ENCODE measurements around the gene TFPI2. TPM values are rescaled to one million over a fixed set of nuclear protein-coding genes. Genes with fewer than 3 reads are reported as not detected.
"Not testable (repeated sequence)": the region's sequence is repeated elsewhere in the genome, so short reads cannot be mapped to it uniquely, and the experiment has no call there.

The TFPI2 gene
- total RNA-seq = not detected

GRCh38 chr7:93890464-93891068 is at the start of gene TFPI2:
Gene TFPI2 (minus strand): TSS chr7:93890753. CDS start chr7:93890678, 75 bp downstream.
- H3K4me3 ChIP-seq (ENCODE audit: low read length) = no peak within 1 kb of the TSS
- H3K4me1 ChIP-seq (ENCODE audit: insufficient read depth, low read length) = peaks cover 10% of the 10 kb centered on the region
- no peaks in the 10 kb centered on the region for H3K9me3 ChIP-seq (ENCODE audit: low read depth, low read length)
- H3K27me3 ChIP-seq (ENCODE audit: insufficient read depth, low read length) = peaks cover 57% of the 10 kb centered on the region

GRCh38 chr7:93938293-93938692 is 47.7 kb upstream of the TFPI2 start:
- no peaks in the 10 kb centered on the region for H3K27me3 ChIP-seq (ENCODE audit: insufficient read depth, low read length)
- no peaks in the 10 kb centered on the region for H3K4me1 ChIP-seq (ENCODE audit: insufficient read depth, low read length)
- no peak overlapping the region for H3K4me3 ChIP-seq (ENCODE audit: low read length)
- no peaks in the 10 kb centered on the region for H3K9me3 ChIP-seq (ENCODE audit: low read depth, low read length)

- no peaks in the 10 kb centered on the region for H3K4me1 ChIP-seq (ENCODE audit: insufficient read depth, low read length)
- no peaks in the 10 kb centered on the region for H3K27me3 ChIP-seq (ENCODE audit: insufficient read depth, low read length)
- H3K4me3 ChIP-seq (ENCODE audit: low read length) = no peak overlapping the region
- H3K9me3 ChIP-seq (ENCODE audit: low read depth, low read length) = no peaks in the 10 kb centered on the region
Observed at GRCh38 chr7:93937818-93938217, 47.3 kb upstream of the TFPI2 start.

GRCh38 chr7:93935102-93935501 is 44.5 kb upstream of the TFPI2 start:
- Histone ChIP-seq H3K9me3 (ENCODE audit: low read depth, low read length) (no peaks in the 10 kb centered on the region), H3K27me3 (ENCODE audit: insufficient read depth, low read length) (no peaks in the 10 kb centered on the region), H3K4me3 (ENCODE audit: low read length) (no peak overlapping the region), H3K4me1 (ENCODE audit: insufficient read depth, low read length) (no peaks in the 10 kb centered on the region)

- no peak overlapping the region for H3K4me3 ChIP-seq (ENCODE audit: low read length)
- no peaks in the 10 kb centered on the region for H3K4me1 ChIP-seq (ENCODE audit: insufficient read depth, low read length)
- no peaks in the 10 kb centered on the region for H3K27me3 ChIP-seq (ENCODE audit: insufficient read depth, low read length)
- H3K9me3 ChIP-seq (ENCODE audit: low read depth, low read length) = no peaks in the 10 kb centered on the region
Observed at GRCh38 chr7:93933156-93933555, 42.6 kb upstream of the TFPI2 start.

GRCh38 chr7:93931655-93932054 is 41.1 kb upstream of the TFPI2 start:
- no peaks in the 10 kb centered on the region for H3K27me3 ChIP-seq (ENCODE audit: insufficient read depth, low read length)
- H3K4me3 ChIP-seq (ENCODE audit: low read length) = no peak overlapping the region
- no peaks in the 10 kb centered on the region for H3K4me1 ChIP-seq (ENCODE audit: insufficient read depth, low read length)
- no peaks in the 10 kb centered on the region for H3K9me3 ChIP-seq (ENCODE audit: low read depth, low read length)

GRCh38 chr7:93927585-93927984 is 37.0 kb upstream of the TFPI2 start:
- no peaks in the 10 kb centered on the region for H3K4me1 ChIP-seq (ENCODE audit: insufficient read depth, low read length)
- no peaks in the 10 kb centered on the region for H3K9me3 ChIP-seq (ENCODE audit: low read depth, low read length)
- H3K4me3 ChIP-seq (ENCODE audit: low read length) = no peak overlapping the region
- peaks cover 3% of the 10 kb centered on the region for H3K27me3 ChIP-seq (ENCODE audit: insufficient read depth, low read length)

- Histone ChIP-seq H3K4me1 (ENCODE audit: insufficient read depth, low read length) (peaks cover 5% of the 10 kb centered on the region), H3K9me3 (ENCODE audit: low read depth, low read length) (no peaks in the 10 kb centered on the region), H3K27me3 (ENCODE audit: insufficient read depth, low read length) (peaks cover 10% of the 10 kb centered on the region)
Observed at GRCh38 chr7:93926800-93927199, 36.2 kb upstream of the TFPI2 start.

GRCh38 chr7:93923942-93924341 is 33.4 kb upstream of the TFPI2 start:
- peaks cover 11% of the 10 kb centered on the region for H3K4me1 ChIP-seq (ENCODE audit: insufficient read depth, low read length)
- no peak overlapping the region for H3K4me3 ChIP-seq (ENCODE audit: low read length)
- H3K9me3 ChIP-seq (ENCODE audit: low read depth, low read length) = no peaks in the 10 kb centered on the region
- H3K27me3 ChIP-seq (ENCODE audit: insufficient read depth, low read length) = peaks cover 23% of the 10 kb centered on the region

More at GRCh38 chr7:93926800-93927199, 36.2 kb upstream of the TFPI2 start:
- no peak overlapping the region for H3K4me3 ChIP-seq (ENCODE audit: low read length)

GRCh38 chr7:93923296-93923695 is 32.7 kb upstream of the TFPI2 start:
- peaks cover 23% of the 10 kb centered on the region for H3K27me3 ChIP-seq (ENCODE audit: insufficient read depth, low read length)
- H3K9me3 ChIP-seq (ENCODE audit: low read depth, low read length) = no peaks in the 10 kb centered on the region
- H3K4me1 ChIP-seq (ENCODE audit: insufficient read depth, low read length) = peaks cover 11% of the 10 kb centered on the region
- no peak overlapping the region for H3K4me3 ChIP-seq (ENCODE audit: low read length)

- H3K9me3 ChIP-seq (ENCODE audit: low read depth, low read length) = no peaks in the 10 kb centered on the region
- peaks cover 23% of the 10 kb centered on the region for H3K27me3 ChIP-seq (ENCODE audit: insufficient read depth, low read length)
- peaks cover 11% of the 10 kb centered on the region for H3K4me1 ChIP-seq (ENCODE audit: insufficient read depth, low read length)
- peak within 1 kb of the TSS; percentile 34 for H3K4me3 ChIP-seq (ENCODE audit: low read length)
Observed at GRCh38 chr7:93921607-93922566, 31.3 kb upstream of the TFPI2 start, which contains the start of gene GNG11. Gene GNG11 (plus strand): TSS chr7:93921735. CDS start chr7:93922138, 403 bp downstream.

- H3K27me3 ChIP-seq (ENCODE audit: insufficient read depth, low read length) = peaks cover 23% of the 10 kb centered on the region
- peaks cover 11% of the 10 kb centered on the region for H3K4me1 ChIP-seq (ENCODE audit: insufficient read depth, low read length)
- H3K4me3 ChIP-seq (ENCODE audit: low read length) = no peak overlapping the region
- no peaks in the 10 kb centered on the region for H3K9me3 ChIP-seq (ENCODE audit: low read depth, low read length)
Observed at GRCh38 chr7:93921186-93921585, 30.6 kb upstream of the TFPI2 start.

- Histone ChIP-seq H3K27me3 (ENCODE audit: insufficient read depth, low read length) (peaks cover 23% of the 10 kb centered on the region), H3K9me3 (ENCODE audit: low read depth, low read length) (no peaks in the 10 kb centered on the region), H3K4me3 (ENCODE audit: low read length) (no peak overlapping the region), H3K4me1 (ENCODE audit: insufficient read depth, low read length) (peaks cover 11% of the 10 kb centered on the region)
Observed at GRCh38 chr7:93920496-93921182, 30.1 kb upstream of the TFPI2 start.

- not testable (repeated sequence) for H3K9me3 ChIP-seq (ENCODE audit: low read depth, low read length); H3K27me3 ChIP-seq (ENCODE audit: insufficient read depth, low read length); H3K4me3 ChIP-seq (ENCODE audit: low read length); H3K4me1 ChIP-seq (ENCODE audit: insufficient read depth, low read length)
Observed at GRCh38 chr7:93916315-93916714, 25.8 kb upstream of the TFPI2 start.

GRCh38 chr7:93915888-93916287 is 25.3 kb upstream of the TFPI2 start:
- H3K4me1 ChIP-seq (ENCODE audit: insufficient read depth, low read length); H3K27me3 ChIP-seq (ENCODE audit: insufficient read depth, low read length); H3K9me3 ChIP-seq (ENCODE audit: low read depth, low read length); H3K4me3 ChIP-seq (ENCODE audit: low read length): not testable (repeated sequence)
